SW 1271 (cell line): ENCODE data around the gene BICRAL.
"Not testable (repeated sequence)": the region's sequence is repeated elsewhere in the genome, so short reads cannot be mapped to it uniquely, and the experiment has no call there.

ENCODE experiments used
- DNase-seq, 2 experiments: peaks; one replicate each; lab custom pipeline; 2025; lab: John Stamatoyannopoulos, UW

BICRAL gene

DNA sequence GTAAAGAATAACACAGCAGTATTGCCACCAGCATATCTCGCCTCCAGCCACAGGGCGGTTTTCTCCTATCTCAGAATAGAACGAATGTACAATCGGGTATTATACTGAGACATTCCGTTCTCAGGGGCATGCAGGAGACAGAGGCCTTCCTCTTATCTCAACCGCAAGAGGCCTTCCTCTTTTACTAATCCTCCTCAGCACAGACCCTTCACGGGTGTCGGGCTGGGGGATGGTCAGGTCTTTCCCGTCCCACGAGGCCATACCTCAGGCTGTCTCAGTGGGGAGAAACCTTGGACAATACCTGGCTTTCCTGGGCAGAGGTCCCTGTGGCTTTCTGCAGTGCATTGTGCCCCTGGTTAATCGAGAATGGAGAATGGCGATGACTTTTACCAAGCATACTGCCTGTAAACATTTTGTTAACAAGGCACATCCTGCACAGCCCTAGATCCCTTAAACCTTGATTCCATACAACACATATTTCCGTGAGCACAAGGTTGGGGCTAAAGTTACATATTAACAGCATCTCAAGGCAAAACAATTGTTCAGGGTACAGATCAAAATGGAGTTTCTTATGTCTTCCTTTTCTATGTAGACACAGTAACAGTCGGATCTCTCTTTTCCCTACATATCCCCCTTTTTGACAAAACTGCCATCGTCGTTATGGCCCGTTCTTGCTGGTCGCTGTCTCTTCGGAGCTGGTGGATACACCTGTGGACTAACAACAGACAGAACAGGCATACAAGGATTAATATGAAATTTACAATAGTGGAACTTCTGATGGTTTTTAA lies 112.4 kb downstream of the BICRAL start:
- DNase-seq = not testable (repeated sequence)

DNA sequence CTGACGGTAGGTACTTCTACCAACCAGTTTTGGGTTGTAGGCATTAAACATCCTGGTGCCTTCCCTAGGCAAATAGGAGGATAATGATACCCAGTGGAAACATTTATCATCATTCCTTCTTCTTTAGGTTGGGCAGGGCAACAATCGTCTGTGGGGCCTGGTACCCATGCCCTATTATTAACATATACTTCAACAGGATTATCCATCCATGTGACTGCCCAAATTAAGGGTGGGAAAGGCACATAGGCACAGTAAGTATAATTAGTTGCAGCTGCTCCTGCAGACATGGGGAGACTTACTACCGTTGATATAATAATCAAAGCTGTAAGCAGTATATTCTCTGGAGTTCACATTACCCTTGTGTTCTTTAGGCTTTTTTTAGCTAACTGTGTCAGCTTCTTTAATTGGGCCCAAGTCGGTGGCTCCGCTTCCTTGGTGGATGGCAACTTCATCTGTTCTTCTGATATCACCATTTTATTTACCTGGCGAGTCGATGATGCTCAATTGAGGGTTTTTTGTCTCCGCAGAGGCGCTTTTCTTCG lies 114.4 kb downstream of the BICRAL start:
- no peak for DNase-seq

DNA sequence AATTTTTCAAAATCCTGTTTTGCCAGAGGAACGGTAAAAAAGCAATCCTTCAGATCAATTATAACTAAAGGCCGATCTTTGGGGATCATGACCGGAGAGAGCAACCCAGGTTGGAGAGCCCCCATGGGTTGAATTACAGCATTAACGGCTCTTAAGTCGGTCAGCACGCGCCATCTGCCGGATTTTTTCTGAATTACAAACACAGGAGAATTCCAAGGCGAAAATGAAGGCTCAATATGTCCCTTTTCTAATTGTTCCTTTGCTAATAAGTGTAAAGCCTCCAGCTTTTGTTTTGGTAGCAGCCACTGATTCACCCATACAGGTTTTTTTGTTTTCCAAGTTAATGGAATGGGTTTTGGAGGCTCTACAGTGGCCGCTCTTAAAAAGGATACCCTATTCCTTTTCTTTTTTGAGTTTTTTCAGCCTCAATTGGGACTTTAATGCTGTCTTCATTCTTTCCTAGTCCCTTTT lies 117.1 kb downstream of the BICRAL start:
- peak; percentile 21 to 73 for DNase-seq

DNA sequence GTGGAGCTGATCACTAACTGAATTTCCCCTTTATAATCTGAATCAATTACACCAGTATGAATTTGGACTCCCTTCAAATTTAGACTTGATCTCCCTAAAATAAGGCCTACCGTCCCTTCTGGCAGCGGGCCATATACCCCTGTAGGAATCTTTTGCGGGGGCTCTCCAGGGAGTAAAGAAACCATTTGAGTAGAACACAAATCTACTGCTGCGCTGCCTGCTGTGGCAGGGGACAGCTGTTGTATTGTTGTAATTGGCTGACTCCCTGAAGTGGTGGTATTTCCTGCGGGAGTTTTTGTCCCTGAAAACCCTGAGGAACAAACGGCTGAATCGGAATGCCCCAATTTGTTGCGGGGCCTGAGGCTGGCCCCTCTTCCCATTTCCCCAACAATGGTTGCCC lies 118.0 kb downstream of the BICRAL start:
- DNase-seq = no peak

DNA sequence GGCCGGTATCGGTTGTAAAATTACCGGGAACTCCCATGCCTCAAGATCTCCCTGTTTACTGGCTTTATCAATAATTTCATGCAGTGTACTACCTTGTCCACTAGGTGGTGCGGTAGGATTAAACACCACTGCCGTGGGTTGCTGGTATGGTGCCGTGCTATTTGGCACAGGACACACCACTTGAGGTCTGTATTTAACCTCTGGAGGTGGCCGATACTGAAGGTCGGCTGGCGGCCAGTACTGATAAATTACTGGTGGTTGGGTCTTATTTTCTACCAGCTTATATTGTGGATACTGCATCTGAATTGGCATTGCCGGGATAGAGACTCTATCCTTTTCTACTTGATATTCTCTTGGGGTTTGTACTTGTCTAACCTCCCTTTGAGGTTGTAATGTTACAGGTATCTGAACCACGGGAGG lies 119.7 kb downstream of the BICRAL start:
- peak; percentile 55 to 79 for DNase-seq

DNA sequence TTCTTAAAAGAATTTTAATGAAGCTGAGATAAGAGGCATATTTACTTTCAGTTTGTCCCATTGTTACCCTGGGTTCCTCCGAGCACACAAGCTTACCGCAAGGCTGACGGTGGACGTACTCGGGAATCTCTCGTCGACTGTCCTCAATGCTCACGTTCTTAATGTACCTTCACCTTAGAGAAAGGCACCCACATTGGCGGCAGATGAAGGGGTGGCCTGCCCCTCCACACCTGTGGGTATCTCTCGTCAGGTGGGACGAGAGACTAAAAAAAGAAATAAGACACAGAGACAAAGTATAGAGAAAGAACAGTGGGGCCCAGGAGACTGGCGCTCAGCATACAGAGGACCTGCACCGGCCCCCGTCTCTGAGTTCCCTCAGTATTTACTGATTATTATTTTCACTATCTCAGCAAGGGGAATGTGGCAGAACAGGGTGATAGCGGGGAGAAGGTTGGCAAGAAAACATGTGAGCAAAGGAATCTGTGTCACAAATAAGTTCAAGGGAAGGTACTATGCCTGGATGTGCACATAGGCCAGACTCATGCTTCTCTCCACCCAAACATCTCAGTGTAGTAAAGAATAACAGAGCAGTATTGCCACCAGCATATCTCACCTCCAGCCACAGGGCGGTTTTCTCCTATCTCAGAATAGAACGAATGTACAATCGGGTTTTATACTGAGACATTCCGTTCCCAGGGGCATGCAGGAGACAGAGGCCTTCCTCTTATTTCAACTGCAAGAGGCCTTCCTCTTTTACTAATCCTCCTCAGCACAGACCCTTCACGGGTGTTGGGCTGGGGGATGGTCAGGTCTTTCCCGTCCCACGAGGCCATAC lies 120.8 kb downstream of the BICRAL start:
- DNase-seq = not testable (repeated sequence)

- DNase-seq = no peak
Measured at GRCh38 chr6:42904467-42904866, 122.6 kb downstream of the BICRAL start.

DNA sequence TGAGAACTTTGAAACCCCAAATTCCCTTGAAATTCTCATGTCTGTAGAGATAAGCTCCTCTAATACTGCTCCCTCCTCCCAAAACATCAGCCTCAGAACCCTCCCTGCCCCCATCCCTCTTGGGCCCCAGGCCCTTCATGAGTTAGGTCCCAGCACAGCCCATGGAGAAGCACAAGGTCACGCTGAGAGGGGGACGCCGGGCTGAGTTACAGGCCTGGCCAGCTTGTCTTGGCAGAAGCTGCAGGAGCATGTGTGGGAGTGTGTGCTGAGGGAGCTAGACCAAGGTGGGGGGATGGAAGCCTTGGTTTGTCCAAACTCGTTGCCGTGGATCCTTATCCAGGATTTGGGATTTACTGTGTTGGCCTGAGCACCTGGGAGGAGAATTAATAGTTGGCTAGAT lies 125.5 kb downstream of the BICRAL start:
- no peak for DNase-seq

GRCh38 chr6:42909835-42910234 lies 128.0 kb downstream of the BICRAL start:
- no peak for DNase-seq

GRCh38 chr6:42911171-42912021 lies 129.5 kb downstream of the BICRAL start:
- DNase-seq = no peak

DNA sequence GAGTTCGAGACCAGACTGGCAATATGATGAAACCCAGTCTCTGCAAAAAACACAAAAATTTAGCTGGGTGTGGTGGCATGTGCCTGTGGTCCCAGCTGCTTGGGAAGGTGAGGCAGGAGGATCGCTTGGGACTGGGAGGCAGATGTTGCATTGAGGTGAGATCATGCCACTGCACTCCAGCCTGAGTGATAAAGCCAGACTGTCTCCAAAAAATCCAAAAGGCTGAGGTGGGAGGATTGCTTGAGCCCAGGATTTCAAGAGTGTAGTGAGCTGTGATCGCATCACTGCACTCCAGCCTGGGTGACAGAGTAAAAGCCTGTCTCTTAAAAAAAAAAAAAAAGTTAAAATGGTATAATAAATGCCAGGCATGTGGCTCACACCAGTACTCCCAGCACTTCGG lies 132.7 kb downstream of the BICRAL start:
- no peak for DNase-seq

GRCh38 chr6:42915732-42916131 lies 133.9 kb downstream of the BICRAL start, which contains the start of gene PTCRA:
Gene PTCRA (plus strand): TSS chr6:42916053. CDS start chr6:42916070, 17 bp downstream.
- no peak for DNase-seq

DNA sequence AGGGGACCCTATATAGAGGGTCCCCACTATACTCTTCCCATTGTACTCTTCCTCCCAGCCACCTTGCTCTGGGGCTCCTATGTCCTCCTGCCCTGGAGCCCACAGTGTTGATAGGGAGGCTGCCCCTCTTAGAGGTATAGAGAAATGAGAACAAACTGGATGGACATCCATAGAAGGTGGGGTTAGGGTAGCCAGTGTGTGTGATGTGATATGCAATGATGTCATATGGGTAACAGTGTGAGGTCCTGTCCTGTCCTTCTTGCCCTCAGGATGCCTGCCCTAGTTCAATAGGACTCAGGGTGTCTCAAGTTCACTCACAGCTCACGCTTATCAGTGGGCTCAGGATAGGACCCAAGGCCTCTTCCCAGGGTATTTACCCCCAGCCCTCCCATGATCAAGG lies 134.4 kb downstream of the BICRAL start:
- DNase-seq = no peak
